Measurements from ENCODE around the gene LPIN1.

The LPIN1 gene

GRCh38 chr2:11836647-11837219 lies 90.3 kb downstream of the LPIN1 start:
- no peak for TF ChIP-seq CTCF (IDR thresholded peaks at IDR 0.05)

- TF ChIP-seq CTCF (IDR thresholded peaks at IDR 0.05): no peak
Measured at GRCh38 chr2:11837875-11838734, 91.7 kb downstream of the LPIN1 start.

- TF ChIP-seq CTCF (IDR thresholded peaks at IDR 0.05): no peak
Measured at GRCh38 chr2:11839916-11840315, 93.5 kb downstream of the LPIN1 start.

GRCh38 chr2:11842336-11842735 lies 95.9 kb downstream of the LPIN1 start:
- TF ChIP-seq CTCF (IDR thresholded peaks at IDR 0.05): no peak

GRCh38 chr2:11850082-11850481 lies 103.7 kb downstream of the LPIN1 start:
- TF ChIP-seq CTCF (IDR thresholded peaks at IDR 0.05): no peak

- TF ChIP-seq CTCF (IDR thresholded peaks at IDR 0.05): no peak
Measured at GRCh38 chr2:11852526-11853196, 106.2 kb downstream of the LPIN1 start.

GRCh38 chr2:11853197-11853588 lies 106.8 kb downstream of the LPIN1 start:
- no peak for TF ChIP-seq CTCF (IDR thresholded peaks at IDR 0.05)
